IMR-90 (cell line): ENCODE results near the gene CWC25.
"Not testable (repeated sequence)": the region's sequence is repeated elsewhere in the genome, so short reads cannot be mapped to it uniquely, and the experiment has no call there.

Experiments
- POLR2A ChIP-seq: IDR thresholded peaks from 2 replicates; pipeline ENCODE4 v1.6.1; 2012; ENCODE audit warnings: mild to moderate bottlenecking, low read depth, low read length
- TF ChIP-seq, protein P1 (sequence below): conservative IDR thresholded peaks from 2 replicates; pipeline ENCODE4 v1.5.1; 2012; ENCODE audit warnings: mild to moderate bottlenecking, low read depth, low read length, improper control_type of control experiment

GRCh38 chr17:38787999-38788398 lies 37.1 kb downstream of the CWC25 start:
- TF ChIP-seq POLR2A = not testable (repeated sequence)
- TF ChIP-seq, protein P1, sequence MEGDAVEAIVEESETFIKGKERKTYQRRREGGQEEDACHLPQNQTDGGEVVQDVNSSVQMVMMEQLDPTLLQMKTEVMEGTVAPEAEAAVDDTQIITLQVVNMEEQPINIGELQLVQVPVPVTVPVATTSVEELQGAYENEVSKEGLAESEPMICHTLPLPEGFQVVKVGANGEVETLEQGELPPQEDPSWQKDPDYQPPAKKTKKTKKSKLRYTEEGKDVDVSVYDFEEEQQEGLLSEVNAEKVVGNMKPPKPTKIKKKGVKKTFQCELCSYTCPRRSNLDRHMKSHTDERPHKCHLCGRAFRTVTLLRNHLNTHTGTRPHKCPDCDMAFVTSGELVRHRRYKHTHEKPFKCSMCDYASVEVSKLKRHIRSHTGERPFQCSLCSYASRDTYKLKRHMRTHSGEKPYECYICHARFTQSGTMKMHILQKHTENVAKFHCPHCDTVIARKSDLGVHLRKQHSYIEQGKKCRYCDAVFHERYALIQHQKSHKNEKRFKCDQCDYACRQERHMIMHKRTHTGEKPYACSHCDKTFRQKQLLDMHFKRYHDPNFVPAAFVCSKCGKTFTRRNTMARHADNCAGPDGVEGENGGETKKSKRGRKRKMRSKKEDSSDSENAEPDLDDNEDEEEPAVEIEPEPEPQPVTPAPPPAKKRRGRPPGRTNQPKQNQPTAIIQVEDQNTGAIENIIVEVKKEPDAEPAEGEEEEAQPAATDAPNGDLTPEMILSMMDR = not testable (repeated sequence)
